Stimulated activated CD4-positive, alpha-beta T cell treated with anti-CD3 and anti-CD28 coated beads, TNF-alpha, amount 100 ng/mL, for 48 hours (primary cell): ENCODE results near the gene ZIK1.

Source experiments
- DNase-seq, 3 donors: peaks; one replicate each; pipeline ENCODE4 v3.0.0-alpha.2; 2020; ENCODE audit warnings: low read depth in 3 of 3

ZIK1 gene

GRCh38 chr19:57583521-57584416, at the start of gene ZIK1:
Gene ZIK1 (plus strand): TSS chr19:57584145. CDS start chr19:57584357, 212 bp downstream.
- DNase-seq, result peak; percentile 63 to 78 (median 66)

- no peak for DNase-seq
These were observed 45.9 kb upstream of the ZIK1 start for GRCh38 chr19:57537953-57538547.

- no peak for DNase-seq
These were observed 37.4 kb upstream of the ZIK1 start for GRCh38 chr19:57546513-57546912.

GRCh38 chr19:57552432-57552831, 31.5 kb upstream of the ZIK1 start:
- no peak for DNase-seq

- no peak for DNase-seq
These were observed 26.3 kb upstream of the ZIK1 start for GRCh38 chr19:57557659-57558058.

- no peak for DNase-seq
These were observed 25.4 kb upstream of the ZIK1 start for GRCh38 chr19:57558525-57558924.

GRCh38 chr19:57559008-57559403, 24.9 kb upstream of the ZIK1 start:
- DNase-seq, result no peak

- DNase-seq, result peak; percentile 74 to 82 (median 79)
These were observed 24.4 kb upstream of the ZIK1 start, which contains the start of gene ZNF550 for GRCh38 chr19:57559404-57560025. Gene ZNF550 (minus strand): TSS chr19:57559863. CDS start chr19:57559682, 181 bp downstream.

- no peak for DNase-seq
These were observed 23.9 kb upstream of the ZIK1 start for GRCh38 chr19:57560049-57560491.

- DNase-seq, result no peak
These were observed 20.4 kb upstream of the ZIK1 start for GRCh38 chr19:57563547-57563946.

- DNase-seq, result no peak
These were observed 17.3 kb upstream of the ZIK1 start for GRCh38 chr19:57566396-57567265.

GRCh38 chr19:57570707-57571106, 13.2 kb upstream of the ZIK1 start:
- DNase-seq, result no peak

- DNase-seq, result no peak
These were observed 11.5 kb upstream of the ZIK1 start for GRCh38 chr19:57572415-57572947.

GRCh38 chr19:57576661-57577060, 7.3 kb upstream of the ZIK1 start:
- DNase-seq, result no peak

GRCh38 chr19:57578487-57579205, 5.3 kb upstream of the ZIK1 start, which contains the start of gene ZNF416:
Gene ZNF416 (minus strand): TSS chr19:57578911. CDS start chr19:57578704, 207 bp downstream.
- peak; percentile 89 to 94 (median 91) for DNase-seq

- DNase-seq, result no peak
These were observed 833 bp upstream of the ZIK1 start for GRCh38 chr19:57583104-57583520.

GRCh38 chr19:57587529-57587928, 3.6 kb downstream of the ZIK1 start:
- no peak for DNase-seq

GRCh38 chr19:57599377-57599760, 15.4 kb downstream of the ZIK1 start:
- no peak for DNase-seq

GRCh38 chr19:57599761-57600383, 15.9 kb downstream of the ZIK1 start, which contains the start of gene ZNF530:
Gene ZNF530 (plus strand): TSS chr19:57599885. CDS start chr19:57604346, 4,461 bp downstream.
- DNase-seq, result peak; percentile 82 to 83 (median 82)

GRCh38 chr19:57606931-57607330, 23.0 kb downstream of the ZIK1 start:
- DNase-seq, result no peak
